Measurements from ENCODE around the gene CCDC9B.

CCDC9B gene

GRCh38 chr15:40365016-40365415 is 24.3 kb upstream of the CCDC9B start:
- no peak for TF ChIP-seq CTCF (IDR thresholded peaks at IDR 0.05; ENCODE audit: control insufficient read depth, extremely low read depth, insufficient read depth)
- DNase-seq (ENCODE audit: low read depth) = no peak
- no peak overlapping the region for H3K4me3 ChIP-seq (ENCODE audit: low read depth, low read length)

- no peak overlapping the region for H3K4me3 ChIP-seq (ENCODE audit: low read depth, low read length)
- no peak for TF ChIP-seq CTCF (IDR thresholded peaks at IDR 0.05; ENCODE audit: control insufficient read depth, extremely low read depth, insufficient read depth)
- no peak for DNase-seq (ENCODE audit: low read depth)
Observed at GRCh38 chr15:40364251-40364650, 23.5 kb upstream of the CCDC9B start.

- DNase-seq (ENCODE audit: low read depth) = no peak
- TF ChIP-seq CTCF (IDR thresholded peaks at IDR 0.05; ENCODE audit: control insufficient read depth, extremely low read depth, insufficient read depth) = no peak
- no peak overlapping the region for H3K4me3 ChIP-seq (ENCODE audit: low read depth, low read length)
Observed at GRCh38 chr15:40363611-40364010, 22.9 kb upstream of the CCDC9B start.

- H3K4me3 ChIP-seq (ENCODE audit: low read depth, low read length) = no peak overlapping the region
- no peak for DNase-seq (ENCODE audit: low read depth)
- no peak for TF ChIP-seq CTCF (IDR thresholded peaks at IDR 0.05; ENCODE audit: control insufficient read depth, extremely low read depth, insufficient read depth)
Observed at GRCh38 chr15:40361640-40362039, 20.9 kb upstream of the CCDC9B start.

GRCh38 chr15:40360015-40360414 is 19.3 kb upstream of the CCDC9B start:
- H3K4me3 ChIP-seq (ENCODE audit: low read depth, low read length) = no peak overlapping the region
- no peak for DNase-seq (ENCODE audit: low read depth)
- no peak for TF ChIP-seq CTCF (IDR thresholded peaks at IDR 0.05; ENCODE audit: control insufficient read depth, extremely low read depth, insufficient read depth)

GRCh38 chr15:40358471-40359353 is 18.0 kb upstream of the CCDC9B start:
- H3K4me3 ChIP-seq (ENCODE audit: low read depth, low read length) = peak overlapping the region; percentile 47
- 0 out of 2 replicates have a peak, but pooled peaks have one; percentile 16 for TF ChIP-seq CTCF (IDR thresholded peaks at IDR 0.05; ENCODE audit: control insufficient read depth, extremely low read depth, insufficient read depth)
- DNase-seq (ENCODE audit: low read depth) = no peak
